Measurements from ENCODE around the gene TSKU. TPM values are rescaled to one million over a fixed set of nuclear protein-coding genes. Genes with fewer than 3 reads are reported as not detected.

TSKU gene
- total RNA-seq, 2 experiments from 2014 or later = 1.5 to 1.8 TPM

DNA sequence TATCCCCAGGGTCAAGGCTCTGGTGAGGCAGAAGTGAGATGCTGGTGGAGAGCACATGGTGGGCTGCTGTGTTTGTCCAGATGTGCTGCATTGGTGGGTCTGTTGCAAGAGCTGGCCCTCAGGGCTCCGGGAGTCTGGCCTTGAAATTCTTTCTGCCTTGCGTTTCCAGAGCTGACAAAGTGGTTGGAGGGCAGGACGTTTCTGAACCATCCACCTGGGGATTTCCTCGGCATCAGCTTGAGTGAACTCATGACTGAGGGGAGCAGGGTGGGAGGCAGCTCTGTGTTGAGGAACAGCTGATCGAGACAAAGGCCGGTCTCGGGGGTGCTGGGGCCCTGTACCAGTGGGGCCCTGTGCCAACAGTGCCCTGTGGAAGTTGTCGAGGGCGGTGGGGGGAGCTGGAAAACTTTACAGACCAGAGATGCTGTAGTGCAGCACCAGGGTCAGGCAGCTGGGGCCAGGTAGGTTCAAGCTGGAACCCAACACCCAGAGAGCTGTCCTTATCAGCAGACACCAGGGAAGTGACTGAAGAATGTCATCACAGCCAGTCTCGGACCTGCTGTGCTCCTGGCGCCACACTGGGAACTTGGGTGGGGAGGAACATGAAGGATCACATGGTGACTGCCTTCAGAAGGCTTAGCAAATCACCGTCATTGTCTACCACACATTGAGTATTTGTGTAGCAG is 4.9 kb downstream of the TSKU start:
- intact Hi-C loops (cut with micrococcal nuclease; ENCODE audit: unreplicated experiment) = no loop called here
- no peak overlapping the region for H2AFZ ChIP-seq (ENCODE audit: low read length)
- H3K4me1 ChIP-seq (ENCODE audit: insufficient read depth, low read length, poor library complexity, severe bottlenecking) = no peaks in the 10 kb centered on the region
- TF ChIP-seq, protein P1, sequence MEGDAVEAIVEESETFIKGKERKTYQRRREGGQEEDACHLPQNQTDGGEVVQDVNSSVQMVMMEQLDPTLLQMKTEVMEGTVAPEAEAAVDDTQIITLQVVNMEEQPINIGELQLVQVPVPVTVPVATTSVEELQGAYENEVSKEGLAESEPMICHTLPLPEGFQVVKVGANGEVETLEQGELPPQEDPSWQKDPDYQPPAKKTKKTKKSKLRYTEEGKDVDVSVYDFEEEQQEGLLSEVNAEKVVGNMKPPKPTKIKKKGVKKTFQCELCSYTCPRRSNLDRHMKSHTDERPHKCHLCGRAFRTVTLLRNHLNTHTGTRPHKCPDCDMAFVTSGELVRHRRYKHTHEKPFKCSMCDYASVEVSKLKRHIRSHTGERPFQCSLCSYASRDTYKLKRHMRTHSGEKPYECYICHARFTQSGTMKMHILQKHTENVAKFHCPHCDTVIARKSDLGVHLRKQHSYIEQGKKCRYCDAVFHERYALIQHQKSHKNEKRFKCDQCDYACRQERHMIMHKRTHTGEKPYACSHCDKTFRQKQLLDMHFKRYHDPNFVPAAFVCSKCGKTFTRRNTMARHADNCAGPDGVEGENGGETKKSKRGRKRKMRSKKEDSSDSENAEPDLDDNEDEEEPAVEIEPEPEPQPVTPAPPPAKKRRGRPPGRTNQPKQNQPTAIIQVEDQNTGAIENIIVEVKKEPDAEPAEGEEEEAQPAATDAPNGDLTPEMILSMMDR (conservative IDR thresholded peaks at IDR 0.05; ENCODE audit: low read length) = no peak
- TF ChIP-seq EZH2phosphoT487 (IDR thresholded peaks at IDR 0.05; ENCODE audit: borderline replicate concordance, low read depth, low read length) = no peak
- ChIA-PET CTCF (ENCODE audit: unreplicated experiment) (no interaction called here), POLR2A (no interaction called here)
- no peaks in the 10 kb centered on the region for H3K9me2 ChIP-seq (ENCODE audit: insufficient read depth, low read length)
- no peaks in the 10 kb centered on the region for H3K36me3 ChIP-seq (ENCODE audit: insufficient read depth, low read length)
- DNase-seq (ENCODE audit: low spot score) = no peak
- H3K79me2 ChIP-seq (ENCODE audit: insufficient read depth, low read depth, low read length) = no peaks in the 10 kb centered on the region
- H3K9me3 ChIP-seq (ENCODE audit: low read length) = no peaks in the 10 kb centered on the region
- H4K20me1 ChIP-seq (ENCODE audit: insufficient read depth, low read length) = no peaks in the 10 kb centered on the region
- no peak overlapping the region for H3K4me3 ChIP-seq (ENCODE audit: low read depth, low read length, poor library complexity, severe bottlenecking)
- BruUV-seq (replicated peaks) = no TSS peak
- no peak overlapping the region for H3K27ac ChIP-seq (ENCODE audit: low read depth, low read length, poor library complexity, severe bottlenecking)
- no peak overlapping the region for H3K4me2 ChIP-seq (ENCODE audit: low read length)

DNA sequence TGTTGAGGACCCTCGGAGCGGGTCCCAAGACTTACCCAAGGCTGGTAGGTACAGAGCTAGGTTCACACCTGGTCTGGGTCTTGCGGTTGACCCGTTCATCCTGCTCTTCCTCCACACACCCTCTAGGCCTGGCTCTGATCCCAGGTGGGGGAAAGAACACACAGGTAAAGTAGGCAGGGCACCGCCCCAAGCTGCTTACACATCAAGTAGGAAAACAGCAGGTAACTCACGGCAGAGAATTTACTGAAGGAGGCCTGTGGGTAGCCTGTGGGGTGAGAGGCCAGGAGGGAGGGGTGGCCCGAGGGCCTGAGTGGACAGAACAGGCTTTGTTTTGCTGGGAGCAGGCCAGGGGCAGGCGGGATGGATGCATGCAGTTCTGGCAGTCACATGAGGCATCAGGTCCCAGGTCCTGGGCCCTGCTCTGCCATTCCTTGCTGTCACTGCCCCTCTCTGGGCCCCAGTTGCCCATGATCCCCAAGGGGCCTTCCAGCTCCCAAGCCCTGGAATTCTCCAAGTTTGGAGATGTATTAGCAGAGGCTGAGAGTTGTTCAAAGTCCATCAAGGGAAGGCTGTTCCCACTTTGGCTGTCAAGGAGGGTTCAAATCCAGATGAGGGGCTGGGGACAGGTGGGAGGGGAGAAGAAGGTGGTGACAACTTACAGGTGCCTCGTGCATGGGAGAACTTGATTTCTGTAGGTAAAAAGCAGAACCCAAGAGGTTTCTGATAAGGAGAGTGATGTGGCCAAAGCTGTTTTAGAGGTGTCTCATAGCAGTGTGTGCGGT is 5.7 kb downstream of the TSKU start:
- POLR2A ChIA-PET = interaction anchor here (0.6 kb wide), 1 partner anchor 14 kb away, joined by 4 read pairs; no protein-coding TSS in a partner anchor
- Histone ChIP-seq H3K4me1 (ENCODE audit: insufficient read depth, low read length, poor library complexity, severe bottlenecking) (no peaks in the 10 kb centered on the region), H3K9me2 (ENCODE audit: insufficient read depth, low read length) (no peaks in the 10 kb centered on the region), H3K4me2 (ENCODE audit: low read length) (no peak overlapping the region), H2AFZ (ENCODE audit: low read length) (no peak overlapping the region), H3K27ac (ENCODE audit: low read depth, low read length, poor library complexity, severe bottlenecking) (no peak overlapping the region), H3K9me3 (ENCODE audit: low read length) (no peaks in the 10 kb centered on the region), H3K79me2 (ENCODE audit: insufficient read depth, low read depth, low read length) (no peaks in the 10 kb centered on the region), H3K36me3 (ENCODE audit: insufficient read depth, low read length) (no peaks in the 10 kb centered on the region), H3K4me3 (ENCODE audit: low read depth, low read length, poor library complexity, severe bottlenecking) (no peak overlapping the region), H4K20me1 (ENCODE audit: insufficient read depth, low read length) (no peaks in the 10 kb centered on the region)
- CTCF ChIA-PET (ENCODE audit: unreplicated experiment) = no interaction called here
- intact Hi-C loops (cut with micrococcal nuclease; ENCODE audit: unreplicated experiment) = no loop called here
- BruUV-seq (replicated peaks) = no TSS peak
- TF ChIP-seq, protein P1 (conservative IDR thresholded peaks at IDR 0.05; ENCODE audit: low read length) = no peak
- TF ChIP-seq EZH2phosphoT487 (IDR thresholded peaks at IDR 0.05; ENCODE audit: borderline replicate concordance, low read depth, low read length) = no peak
- DNase-seq (ENCODE audit: low spot score) = no peak

- ChIA-PET CTCF (ENCODE audit: unreplicated experiment) (no interaction called here), POLR2A (interaction anchor here (0.6 kb wide), 1 partner anchor 15 kb away, joined by 4 read pairs; no protein-coding TSS in a partner anchor)
- BruUV-seq (replicated peaks) = no TSS peak
Measured at GRCh38 chr11:76789443-76789719, 6.2 kb downstream of the TSKU start.

More at GRCh38 chr11:76789443-76789719, 6.2 kb downstream of the TSKU start:
- H3K36me3 ChIP-seq (ENCODE audit: insufficient read depth, low read length) = no peaks in the 10 kb centered on the region
- H2AFZ ChIP-seq (ENCODE audit: low read length) = no peak overlapping the region
- no peak overlapping the region for H3K4me3 ChIP-seq (ENCODE audit: low read depth, low read length, poor library complexity, severe bottlenecking)
- no peaks in the 10 kb centered on the region for H3K9me3 ChIP-seq (ENCODE audit: low read length)
- no peaks in the 10 kb centered on the region for H3K79me2 ChIP-seq (ENCODE audit: insufficient read depth, low read depth, low read length)
- H4K20me1 ChIP-seq (ENCODE audit: insufficient read depth, low read length) = no peaks in the 10 kb centered on the region
- no peak overlapping the region for H3K27ac ChIP-seq (ENCODE audit: low read depth, low read length, poor library complexity, severe bottlenecking)
- no peak for DNase-seq (ENCODE audit: low spot score)
- intact Hi-C loops (cut with micrococcal nuclease; ENCODE audit: unreplicated experiment) = no loop called here
- no peaks in the 10 kb centered on the region for H3K9me2 ChIP-seq (ENCODE audit: insufficient read depth, low read length)
- H3K4me2 ChIP-seq (ENCODE audit: low read length) = no peak overlapping the region
- no peaks in the 10 kb centered on the region for H3K4me1 ChIP-seq (ENCODE audit: insufficient read depth, low read length, poor library complexity, severe bottlenecking)
- TF ChIP-seq EZH2phosphoT487 (IDR thresholded peaks at IDR 0.05; ENCODE audit: borderline replicate concordance, low read depth, low read length) = no peak

All from OCI-LY7 (cell line).